ENCODE results near the gene DNER.

- no peak for TF ChIP-seq EP300 (IDR thresholded peaks at IDR 0.05)
- no peak for TF ChIP-seq CTCF (IDR thresholded peaks at IDR 0.05)
- no peak for TF ChIP-seq POLR2A (IDR thresholded peaks at IDR 0.05)
- no peak for TF ChIP-seq POLR2AphosphoS5 (IDR thresholded peaks at IDR 0.05)
Observed at GRCh38 chr2:229528846-229529245, 185.5 kb downstream of the DNER start.
